OCI-LY7 (cell line): ENCODE results near the gene GGCX. TPM values are rescaled to one million over a fixed set of nuclear protein-coding genes. Genes with fewer than 3 reads are reported as not detected.
"Not testable (repeated sequence)": the region's sequence is repeated elsewhere in the genome, so short reads cannot be mapped to it uniquely, and the experiment has no call there.

Experiments used
- BruUV-seq: library from RNA; stranded (reverse); fragments of 400-500 nt; replicated peaks from 2 replicates; lab custom pipeline; 2021; lab: Mats Ljungman, UMichigan
- CTCF ChIA-PET: fragments of 300-600 bp; sonication (Branson Sonifier 250); formaldehyde crosslinking; loops from one replicate; lab custom pipeline; 2022; ENCODE audit warnings: antibody characterized with exemption; ENCODE audit not compliant: unreplicated experiment; lab: Charles Lee
- POLR2A ChIA-PET: fragments of 300-600 bp; sonication (Branson Sonifier 250); formaldehyde crosslinking; loops from one replicate; lab custom pipeline; 2022; ENCODE audit warnings: antibody characterized with exemption; lab: Charles Lee
- DNase-seq: peaks from one replicate; pipeline ENCODE4 v3.0.0-alpha.2; 2015; ENCODE audit warnings: low spot score
- H2AFZ ChIP-seq: fragments of 200-600 bp; sonication (generic), shearing (Covaris generic); 2 replicates; pipeline ENCODE4 v1.6.1; 2014; ENCODE audit warnings: mild to moderate bottlenecking, antibody characterized with exemption, low read length, moderate library complexity
- H3K27ac ChIP-seq: fragments of 200-600 bp; sonication (generic); 2 replicates; pipeline ENCODE4 v1.5.1; 2014; ENCODE audit warnings: mixed run types, low read depth, mild to moderate bottlenecking, moderate library complexity, low read length, inconsistent platforms; ENCODE audit not compliant: poor library complexity, severe bottlenecking
- H3K36me3 ChIP-seq: fragments of 200-600 bp; sonication (generic); 2 replicates; pipeline ENCODE4 v1.6.1; 2014; ENCODE audit warnings: mild to moderate bottlenecking, antibody characterized with exemption, low read length, moderate library complexity, mixed read lengths; ENCODE audit not compliant: insufficient read depth
- H3K4me1 ChIP-seq: fragments of 200-600 bp; sonication (generic); 2 replicates; pipeline ENCODE4 v1.5.1; 2014; ENCODE audit warnings: mild to moderate bottlenecking, low read length; ENCODE audit not compliant: insufficient read depth, poor library complexity, severe bottlenecking
- H3K4me2 ChIP-seq: fragments of 200-600 bp; sonication (generic); 2 replicates; pipeline ENCODE4 v1.6.1; 2014; ENCODE audit warnings: mild to moderate bottlenecking, low read length
- H3K4me3 ChIP-seq: fragments of 200-600 bp; sonication (generic); 2 replicates; pipeline ENCODE4 v1.5.1; 2014; ENCODE audit warnings: mild to moderate bottlenecking, low read depth, low read length; ENCODE audit not compliant: poor library complexity, severe bottlenecking
- H3K79me2 ChIP-seq: fragments of 200-600 bp; sonication (generic); 2 replicates; pipeline ENCODE4 v1.6.1; 2016; ENCODE audit warnings: low read depth, mild to moderate bottlenecking, low read length, moderate library complexity, mixed read lengths; ENCODE audit not compliant: insufficient read depth
- H3K9me2 ChIP-seq: fragments of 200-600 bp; sonication (generic); 2 replicates; pipeline ENCODE4 v1.6.1; 2016; ENCODE audit warnings: mild to moderate bottlenecking, low read length, mixed read lengths; ENCODE audit not compliant: insufficient read depth
- H3K9me3 ChIP-seq: fragments of 200-600 bp; sonication (generic); 2 replicates; pipeline ENCODE4 v1.6.1; 2014; ENCODE audit warnings: mild to moderate bottlenecking, mixed run types, low read length, mixed read lengths
- H4K20me1 ChIP-seq: fragments of 200-600 bp; sonication (generic); 2 replicates; pipeline ENCODE4 v1.6.1; 2014; ENCODE audit warnings: mild to moderate bottlenecking, antibody characterized with exemption, low read length, moderate library complexity, mixed read lengths; ENCODE audit not compliant: insufficient read depth
- EZH2phosphoT487 ChIP-seq: fragments of 200-600 bp; sonication (generic); IDR thresholded peaks from 2 replicates; pipeline ENCODE4 v1.6.1; 2018; ENCODE audit warnings: low read depth, borderline replicate concordance, mild to moderate bottlenecking, mixed run types, antibody characterized with exemption, low read length, moderate library complexity, mixed read lengths
- intact Hi-C: fragments of 100-400 bp; cut with micrococcal nuclease; formaldehyde crosslinking; loops from one replicate; pipeline ENCODE4 v1.10.0; 2022; ENCODE audit not compliant: unreplicated experiment
- total RNA-seq, 2 experiments: library from RNA; depleted of rRNA in 1 of 2; stranded (reverse); fragments of >200 nt in 1 of 2; shearing (Covaris generic) in 1 of 2; gene quantifications; 2 replicates each; pipeline ENCODE4 v1.2.3, GENCODE V29; 2014 to 2022
- TF ChIP-seq, protein P1 (sequence below): fragments of 200-600 bp; sonication (generic); conservative IDR thresholded peaks from 2 replicates; pipeline ENCODE4 v1.5.1; 2014; ENCODE audit warnings: mild to moderate bottlenecking, antibody characterized with exemption, low read length, moderate library complexity, mixed read lengths

The GGCX gene
- total RNA-seq, 2 experiments from 2014 or later: 32.5 to 33.3 TPM

DNA sequence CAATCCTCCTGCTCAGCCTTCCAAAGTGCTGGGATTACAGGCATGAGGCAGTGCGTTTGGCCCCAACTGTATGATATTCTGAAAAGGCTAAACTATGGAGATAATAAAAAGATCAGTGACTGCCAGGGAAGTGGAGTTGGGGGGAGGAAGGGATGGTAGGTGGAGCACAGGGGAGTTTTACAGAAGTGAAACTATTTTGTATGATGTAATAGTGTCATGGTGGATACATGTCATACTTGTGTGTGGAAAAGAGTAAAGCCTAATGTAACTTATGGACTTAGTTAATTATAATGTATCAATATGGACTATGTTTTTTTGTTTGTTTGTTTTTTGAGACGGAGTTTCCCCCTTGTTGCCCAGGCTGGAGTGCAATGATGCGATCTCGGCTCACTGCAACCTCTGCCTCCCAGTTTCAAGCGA, 2.9 kb upstream of the GGCX start:
- Histone ChIP-seq H4K20me1 (no peaks in the 10 kb centered on the region), H3K27ac (peak overlapping the region; percentile 53), H3K9me2 (no peaks in the 10 kb centered on the region), H3K4me2 (peak overlapping the region; percentile 60), H3K9me3 (no peaks in the 10 kb centered on the region), H3K4me3 (peak overlapping the region; percentile 5), H3K4me1 (peaks cover 30% of the 10 kb centered on the region), H3K36me3 (peaks cover under 1% of the 10 kb centered on the region; the same call in 1 of the 2 replicates), H3K79me2 (peaks cover 13% of the 10 kb centered on the region), H2AFZ (peak overlapping the region; percentile 73)
- CTCF ChIA-PET: interaction anchor here (0.5 kb wide), 1 partner anchor 164 kb away, joined by 3 read pairs; no protein-coding TSS in a partner anchor
- intact Hi-C loops: no loop called here
- BruUV-seq: no TSS peak
- TF ChIP-seq, protein P1, sequence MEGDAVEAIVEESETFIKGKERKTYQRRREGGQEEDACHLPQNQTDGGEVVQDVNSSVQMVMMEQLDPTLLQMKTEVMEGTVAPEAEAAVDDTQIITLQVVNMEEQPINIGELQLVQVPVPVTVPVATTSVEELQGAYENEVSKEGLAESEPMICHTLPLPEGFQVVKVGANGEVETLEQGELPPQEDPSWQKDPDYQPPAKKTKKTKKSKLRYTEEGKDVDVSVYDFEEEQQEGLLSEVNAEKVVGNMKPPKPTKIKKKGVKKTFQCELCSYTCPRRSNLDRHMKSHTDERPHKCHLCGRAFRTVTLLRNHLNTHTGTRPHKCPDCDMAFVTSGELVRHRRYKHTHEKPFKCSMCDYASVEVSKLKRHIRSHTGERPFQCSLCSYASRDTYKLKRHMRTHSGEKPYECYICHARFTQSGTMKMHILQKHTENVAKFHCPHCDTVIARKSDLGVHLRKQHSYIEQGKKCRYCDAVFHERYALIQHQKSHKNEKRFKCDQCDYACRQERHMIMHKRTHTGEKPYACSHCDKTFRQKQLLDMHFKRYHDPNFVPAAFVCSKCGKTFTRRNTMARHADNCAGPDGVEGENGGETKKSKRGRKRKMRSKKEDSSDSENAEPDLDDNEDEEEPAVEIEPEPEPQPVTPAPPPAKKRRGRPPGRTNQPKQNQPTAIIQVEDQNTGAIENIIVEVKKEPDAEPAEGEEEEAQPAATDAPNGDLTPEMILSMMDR: no peak
- DNase-seq: peak; percentile 75
- POLR2A ChIA-PET: interaction anchor here (0.6 to 2.5 kb wide), 7 partner anchors 14 to 150 kb away, joined by 3 to 14 read pairs (median 3); partner anchors contain the start of genes C2orf68, MAT2A, RNF181 and VAMP8

DNA sequence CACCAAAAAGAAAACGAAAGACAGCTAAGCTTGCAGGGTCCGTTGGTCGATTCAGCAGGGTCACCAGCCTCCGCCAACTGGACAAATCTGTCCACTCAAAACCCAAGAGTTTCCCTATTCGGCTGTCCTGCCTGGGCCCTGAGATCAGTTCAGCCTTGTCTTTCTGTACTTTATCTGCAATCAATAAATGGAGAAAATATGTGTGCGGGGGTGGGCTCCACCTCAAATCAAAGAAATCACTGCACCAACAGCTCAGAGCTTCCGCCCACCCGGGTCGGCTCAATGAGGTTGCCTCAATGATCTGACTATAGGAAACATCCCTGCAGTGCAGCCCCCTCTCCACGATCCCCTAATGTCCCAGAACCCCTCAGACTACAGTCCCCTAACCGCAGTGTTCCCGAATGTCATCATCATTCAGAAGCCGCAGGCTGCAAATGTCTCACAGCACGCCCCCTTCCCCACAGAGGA, 447 bp downstream of the GGCX start:
- CTCF ChIA-PET: interaction anchor here (0.5 to 1.3 kb wide), 3 partner anchors 34 to 141 kb away, joined by 3 to 5 read pairs (median 3); partner anchors contain the start of gene C2orf68
- no TSS peak for BruUV-seq
- Histone ChIP-seq H3K4me2 (peak overlapping the region; percentile 98), H4K20me1 (no peaks in the 10 kb centered on the region), H3K36me3 (peaks cover 28% of the 10 kb centered on the region), H3K9me3 (no peaks in the 10 kb centered on the region), H3K4me3 (peak overlapping the region; percentile 79), H2AFZ (peak overlapping the region; percentile 33; the same call in 1 of the 2 replicates), H3K27ac (peak overlapping the region; percentile 65), H3K79me2 (peaks cover 13% of the 10 kb centered on the region), H3K4me1 (peaks cover 30% of the 10 kb centered on the region), H3K9me2 (no peaks in the 10 kb centered on the region)
- TF ChIP-seq EZH2phosphoT487: no peak
- TF ChIP-seq, protein P1: no peak
- no peak for DNase-seq
- POLR2A ChIA-PET: interaction anchor here (0.7 to 2.7 kb wide), 10 partner anchors 10 to 583 kb away, joined by 3 to 29 read pairs (median 6); partner anchors contain the start of genes MAT2A, SH2D6, TGOLN2 and VAMP8
- intact Hi-C loops: loop anchor here (1.0 to 2.0 kb wide), 3 partner anchors 17 to 42 kb away; partner anchors contain the start of genes MAT2A and TMEM150A

DNA sequence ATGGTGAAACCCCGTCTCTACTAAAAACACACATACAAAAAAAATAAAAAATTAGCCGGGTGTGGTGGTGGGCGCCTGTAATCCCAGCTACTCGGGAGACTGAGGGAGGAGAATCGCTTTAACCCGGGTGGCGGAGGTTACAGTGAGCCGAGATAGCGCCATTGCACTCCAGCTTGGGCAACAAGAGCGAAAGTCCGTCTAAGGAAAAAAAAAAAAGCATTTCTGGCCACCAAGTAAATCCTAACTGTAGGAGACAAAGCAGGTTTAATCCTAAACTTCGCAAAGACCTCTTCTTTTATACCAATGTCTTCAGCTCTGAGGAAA, 928 bp downstream of the GGCX start:
- intact Hi-C loops: loop anchor here (2.0 kb wide), 1 partner anchor 42 kb away; the partner anchor contains the start of gene TMEM150A
- H2AFZ ChIP-seq, H3K9me2 ChIP-seq, DNase-seq, H3K9me3 ChIP-seq, BruUV-seq, H4K20me1 ChIP-seq, H3K27ac ChIP-seq: not testable (repeated sequence)
- POLR2A ChIA-PET: interaction anchor here (0.7 to 2.7 kb wide), 8 partner anchors 9 to 233 kb away, joined by 3 to 29 read pairs (median 6); partner anchors contain the start of genes MAT2A, SH2D6, TGOLN2 and VAMP8
- Histone ChIP-seq H3K4me3 (peak overlapping the region; percentile 79), H3K4me1 (peaks cover 30% of the 10 kb centered on the region), H3K36me3 (peaks cover 31% of the 10 kb centered on the region), H3K79me2 (peaks cover 13% of the 10 kb centered on the region), H3K4me2 (peak overlapping the region; percentile 98)
- CTCF ChIA-PET: interaction anchor here (0.5 to 1.3 kb wide), 3 partner anchors 34 to 141 kb away, joined by 3 to 5 read pairs (median 3); partner anchors contain the start of gene C2orf68
